MM.1S (cell line): ENCODE data around the gene CMC1.

Source experiments
- DNase-seq: peaks from one replicate; pipeline ENCODE4 v3.0.0-alpha.2; 2015
- H2AFZ ChIP-seq: fragments of 300-600 bp; sonication (generic); 2 replicates; pipeline ENCODE4 v1.6.0; 2016; ENCODE audit warnings: antibody characterized with exemption, low read length
- H3F3A ChIP-seq: fragments of 300-600 bp; sonication (generic); 2 replicates; pipeline ENCODE4 v1.6.1; 2016; ENCODE audit warnings: mild to moderate bottlenecking, antibody characterized with exemption, low read length, moderate library complexity, mixed read lengths; ENCODE audit not compliant: insufficient read depth
- H3K27ac ChIP-seq: fragments of 300-600 bp; sonication (generic); 2 replicates; pipeline ENCODE4 v1.5.1; 2016; ENCODE audit warnings: mild to moderate bottlenecking, low read length
- H3K27me3 ChIP-seq: fragments of 300-600 bp; sonication (generic); replicated peaks from 2 replicates; pipeline ENCODE4 v1.6.0; 2016; ENCODE audit warnings: low read length; ENCODE audit not compliant: insufficient read depth
- H3K36me3 ChIP-seq: fragments of 300-600 bp; sonication (generic); replicated peaks from 2 replicates; pipeline ENCODE4 v1.6.1; 2016; ENCODE audit warnings: mild to moderate bottlenecking, low read length, mixed read lengths; ENCODE audit not compliant: insufficient read depth
- H3K4me1 ChIP-seq: fragments of 300-600 bp; sonication (generic); 2 replicates; pipeline ENCODE4 v1.6.1; 2016; ENCODE audit warnings: low read length, mixed read lengths
- H3K4me2 ChIP-seq: fragments of 300-600 bp; sonication (generic); 2 replicates; pipeline ENCODE4 v1.6.0; 2016; ENCODE audit warnings: low read depth, low read length
- H3K4me3 ChIP-seq: fragments of 300-600 bp; sonication (generic); 2 replicates; pipeline ENCODE4 v1.5.1; 2016; ENCODE audit warnings: low read length, mixed read lengths
- H3K79me2 ChIP-seq: fragments of 300-600 bp; sonication (generic); 2 replicates; pipeline ENCODE4 v1.6.1; 2016; ENCODE audit warnings: mixed run types, low read length, mixed read lengths
- H3K9ac ChIP-seq: fragments of 300-600 bp; sonication (generic); 2 replicates; pipeline ENCODE4 v1.6.1; 2016; ENCODE audit warnings: low read length, mixed read lengths
- H3K9me2 ChIP-seq: fragments of 300-600 bp; sonication (generic); replicated peaks from 2 replicates; pipeline ENCODE4 v1.6.1; 2016; ENCODE audit warnings: mild to moderate bottlenecking, low read length, mixed read lengths; ENCODE audit not compliant: insufficient read depth
- H3K9me3 ChIP-seq: fragments of 300-600 bp; sonication (generic); replicated peaks from 2 replicates; pipeline ENCODE4 v1.6.1; 2016; ENCODE audit warnings: mild to moderate bottlenecking, low read length, mixed read lengths; ENCODE audit not compliant: insufficient read depth
- H4K20me1 ChIP-seq: fragments of 300-600 bp; sonication (generic); 2 replicates; pipeline ENCODE4 v1.6.1; 2016; ENCODE audit warnings: mild to moderate bottlenecking, low read length, moderate library complexity, mixed read lengths; ENCODE audit not compliant: insufficient read depth
- EZH2 ChIP-seq: fragments of 300-600 bp; sonication (generic); optimal IDR thresholded peaks from 2 replicates; pipeline ENCODE3; 2017; ENCODE audit warnings: low read depth, mild to moderate bottlenecking, antibody characterized with exemption, low read length, mixed read lengths
- EZH2phosphoT487 ChIP-seq: fragments of 300-600 bp; sonication (generic); IDR thresholded peaks from 2 replicates; pipeline ENCODE4 v1.6.1; 2018; ENCODE audit warnings: antibody characterized with exemption, low read length
- TF ChIP-seq, protein P1 (sequence below): fragments of 300-600 bp; sonication (generic); IDR thresholded peaks from 2 replicates; pipeline ENCODE4 v1.5.1; 2016; ENCODE audit warnings: antibody characterized with exemption, low read length, mixed read lengths

CMC1 gene

DNA sequence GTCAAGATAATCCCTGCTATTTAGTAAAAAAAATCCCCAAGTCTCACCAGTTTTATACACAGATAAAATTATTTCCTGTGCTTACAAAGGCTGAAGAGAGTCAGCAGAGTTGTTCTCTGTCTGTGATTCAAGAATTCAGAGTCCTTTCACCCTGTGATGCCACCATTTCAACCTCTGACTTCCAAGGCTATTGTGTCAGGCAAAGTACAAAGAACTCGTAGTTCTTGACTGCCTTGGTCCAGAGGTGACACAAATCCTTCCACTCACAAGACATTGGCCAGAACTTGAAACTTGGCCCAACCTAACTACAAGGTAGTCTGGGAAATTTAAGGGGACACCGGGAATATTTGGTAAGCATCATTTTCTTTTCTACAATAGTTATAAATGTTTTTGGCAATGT lies 34.9 kb upstream of the CMC1 start:
- Histone ChIP-seq H3K4me1 (no peaks in the 10 kb centered on the region), H4K20me1 (no peaks in the 10 kb centered on the region), H3K4me3 (no peak overlapping the region), H3K9me2 (no peaks in the 10 kb centered on the region), H3K9ac (no peak overlapping the region), H3K36me3 (no peaks in the 10 kb centered on the region; the same call in 1 of the 2 replicates), H3F3A (no peaks in the 10 kb centered on the region), H3K9me3 (no peaks in the 10 kb centered on the region), H3K27ac (no peak overlapping the region), H3K4me2 (no peak overlapping the region), H3K79me2 (no peaks in the 10 kb centered on the region), H3K27me3 (no peaks in the 10 kb centered on the region), H2AFZ (no peak overlapping the region)
- TF ChIP-seq, protein P1, sequence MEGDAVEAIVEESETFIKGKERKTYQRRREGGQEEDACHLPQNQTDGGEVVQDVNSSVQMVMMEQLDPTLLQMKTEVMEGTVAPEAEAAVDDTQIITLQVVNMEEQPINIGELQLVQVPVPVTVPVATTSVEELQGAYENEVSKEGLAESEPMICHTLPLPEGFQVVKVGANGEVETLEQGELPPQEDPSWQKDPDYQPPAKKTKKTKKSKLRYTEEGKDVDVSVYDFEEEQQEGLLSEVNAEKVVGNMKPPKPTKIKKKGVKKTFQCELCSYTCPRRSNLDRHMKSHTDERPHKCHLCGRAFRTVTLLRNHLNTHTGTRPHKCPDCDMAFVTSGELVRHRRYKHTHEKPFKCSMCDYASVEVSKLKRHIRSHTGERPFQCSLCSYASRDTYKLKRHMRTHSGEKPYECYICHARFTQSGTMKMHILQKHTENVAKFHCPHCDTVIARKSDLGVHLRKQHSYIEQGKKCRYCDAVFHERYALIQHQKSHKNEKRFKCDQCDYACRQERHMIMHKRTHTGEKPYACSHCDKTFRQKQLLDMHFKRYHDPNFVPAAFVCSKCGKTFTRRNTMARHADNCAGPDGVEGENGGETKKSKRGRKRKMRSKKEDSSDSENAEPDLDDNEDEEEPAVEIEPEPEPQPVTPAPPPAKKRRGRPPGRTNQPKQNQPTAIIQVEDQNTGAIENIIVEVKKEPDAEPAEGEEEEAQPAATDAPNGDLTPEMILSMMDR = no peak
- no peak for TF ChIP-seq EZH2
- no peak for TF ChIP-seq EZH2phosphoT487
- no peak for DNase-seq

DNA sequence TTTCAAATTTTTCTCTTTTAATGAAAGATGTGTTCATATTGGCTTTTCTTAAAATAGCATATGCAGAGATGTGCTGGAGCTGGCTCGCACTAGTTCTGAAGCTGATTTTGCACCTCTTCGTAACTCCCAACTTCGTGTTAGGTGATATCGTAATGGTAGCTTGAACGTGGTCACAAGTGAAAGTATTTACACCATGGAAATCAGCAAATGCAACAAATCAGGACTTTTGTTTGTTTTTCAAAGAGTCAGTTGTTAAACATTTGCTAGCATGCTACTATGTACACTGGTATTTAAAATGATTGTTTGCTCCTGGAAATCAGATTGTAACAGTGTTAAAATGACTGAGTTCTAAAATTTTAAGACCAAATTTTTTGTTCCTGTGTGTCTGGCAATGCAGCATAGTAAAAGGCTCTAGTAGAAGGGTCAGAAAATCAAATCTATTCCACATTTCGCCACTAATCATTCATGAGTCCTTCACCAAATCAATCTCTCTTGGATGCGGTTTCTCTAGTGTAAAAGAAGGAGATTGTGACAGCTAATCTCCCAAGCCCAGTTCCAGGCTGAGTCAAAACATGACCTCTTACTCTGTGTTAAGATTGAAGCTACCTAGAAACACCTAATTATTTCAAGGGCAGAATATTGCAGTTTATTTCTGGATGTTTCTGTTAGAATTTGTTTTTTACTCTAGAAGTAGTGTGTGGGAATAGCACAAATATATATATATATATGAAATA lies 34.3 kb upstream of the CMC1 start:
- H3K4me2 ChIP-seq = no peak overlapping the region
- H3K4me1 ChIP-seq = no peaks in the 10 kb centered on the region
- H3K9me2 ChIP-seq = no peaks in the 10 kb centered on the region
- no peak for DNase-seq
- no peak overlapping the region for H2AFZ ChIP-seq
- H3K27ac ChIP-seq = no peak overlapping the region
- no peak overlapping the region for H3K4me3 ChIP-seq
- no peaks in the 10 kb centered on the region for H3K9me3 ChIP-seq
- TF ChIP-seq, protein P1 = no peak
- no peak for TF ChIP-seq EZH2phosphoT487
- no peak for TF ChIP-seq EZH2
- H4K20me1 ChIP-seq = no peaks in the 10 kb centered on the region
- H3K27me3 ChIP-seq = no peaks in the 10 kb centered on the region
- no peak overlapping the region for H3K9ac ChIP-seq
- no peaks in the 10 kb centered on the region; the same call in 1 of the 2 replicates for H3K36me3 ChIP-seq
- no peaks in the 10 kb centered on the region for H3K79me2 ChIP-seq
- H3F3A ChIP-seq = no peaks in the 10 kb centered on the region

DNA sequence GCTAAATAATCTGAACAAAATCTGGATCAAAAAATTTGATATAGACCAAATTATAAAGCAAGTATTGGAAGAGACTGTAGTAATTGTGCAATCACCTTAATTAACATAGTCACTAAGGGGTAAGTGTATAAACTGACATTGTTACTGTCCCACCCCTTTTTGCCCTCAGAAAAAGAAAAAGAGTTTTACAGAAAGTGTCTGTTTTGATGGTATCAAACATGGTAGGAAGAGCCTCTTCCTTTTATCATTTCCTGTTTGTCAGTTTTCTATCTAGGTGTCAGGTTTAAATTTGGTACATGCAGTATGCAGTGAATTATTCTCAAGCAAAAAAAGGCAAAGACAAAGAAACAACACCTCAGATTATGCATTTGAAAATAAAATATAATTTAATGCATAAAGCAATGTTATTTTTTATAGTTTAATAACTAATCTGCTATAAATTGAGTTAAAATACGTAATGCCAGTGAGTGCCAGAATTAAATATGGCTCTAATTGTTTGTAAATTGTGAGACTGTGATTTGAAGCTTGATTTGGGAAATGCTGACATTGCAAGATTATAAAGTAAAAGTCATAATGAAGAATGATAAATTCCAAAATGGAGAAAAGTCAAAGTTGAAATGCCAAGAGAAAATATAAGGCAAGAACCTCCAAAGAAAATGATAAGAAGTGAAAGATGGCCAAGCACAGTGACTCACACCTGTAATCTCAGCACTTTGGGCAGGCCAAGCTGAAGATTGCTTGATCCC lies 30.3 kb upstream of the CMC1 start:
- TF ChIP-seq, protein P1 = no peak
- TF ChIP-seq EZH2phosphoT487 (no peak), EZH2 (no peak)
- no peak overlapping the region for H3K9ac ChIP-seq
- no peaks in the 10 kb centered on the region for H3K9me2 ChIP-seq
- H3K4me1 ChIP-seq = no peaks in the 10 kb centered on the region
- no peak overlapping the region for H3K4me3 ChIP-seq
- no peaks in the 10 kb centered on the region for H3K79me2 ChIP-seq
- H3K27me3 ChIP-seq = no peaks in the 10 kb centered on the region
- no peaks in the 10 kb centered on the region for H3F3A ChIP-seq
- DNase-seq = no peak
- no peak overlapping the region for H3K27ac ChIP-seq
- no peak overlapping the region for H2AFZ ChIP-seq
- H3K4me2 ChIP-seq = no peak overlapping the region
- H4K20me1 ChIP-seq = no peaks in the 10 kb centered on the region; the same call in 1 of the 2 replicates
- no peaks in the 10 kb centered on the region; the same call in 1 of the 2 replicates for H3K36me3 ChIP-seq
- no peaks in the 10 kb centered on the region for H3K9me3 ChIP-seq
